Right forelimb (tissue), 1 donor: ENCODE data around the gene CSNK1A1.
"Not testable (repeated sequence)": the region's sequence is repeated elsewhere in the genome, so short reads cannot be mapped to it uniquely, and the experiment has no call there.

Experiments
- DNase-seq: peaks from one replicate; pipeline ENCODE4 v3.0.0-alpha.2; 2018

CSNK1A1 gene

GRCh38 chr5:149572170-149572569, 20.9 kb upstream of the CSNK1A1 start:
- DNase-seq = no peak

GRCh38 chr5:149567226-149567625, 16.0 kb upstream of the CSNK1A1 start:
- no peak for DNase-seq

GRCh38 chr5:149564542-149565140, 13.4 kb upstream of the CSNK1A1 start:
- DNase-seq = peak; percentile 57

DNA sequence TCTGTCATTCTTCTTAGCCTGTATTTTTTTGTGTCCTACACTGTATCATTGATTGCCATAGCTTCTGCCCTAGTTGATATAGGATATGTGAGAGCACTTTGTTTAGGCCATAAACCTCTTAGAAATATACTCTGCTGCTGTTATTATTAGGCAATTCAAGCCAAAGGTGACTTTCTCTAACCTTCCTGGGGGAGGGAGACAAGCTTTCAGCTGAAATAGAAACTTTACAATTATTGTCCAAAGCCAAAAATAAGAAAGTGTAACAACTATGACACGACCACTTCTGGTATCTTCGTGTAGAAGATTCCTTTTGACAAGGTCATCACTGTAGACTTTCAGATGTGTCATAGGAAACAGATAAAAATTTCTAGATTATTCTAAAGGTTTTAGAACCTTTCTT, 12.2 kb upstream of the CSNK1A1 start:
- no peak for DNase-seq

DNA sequence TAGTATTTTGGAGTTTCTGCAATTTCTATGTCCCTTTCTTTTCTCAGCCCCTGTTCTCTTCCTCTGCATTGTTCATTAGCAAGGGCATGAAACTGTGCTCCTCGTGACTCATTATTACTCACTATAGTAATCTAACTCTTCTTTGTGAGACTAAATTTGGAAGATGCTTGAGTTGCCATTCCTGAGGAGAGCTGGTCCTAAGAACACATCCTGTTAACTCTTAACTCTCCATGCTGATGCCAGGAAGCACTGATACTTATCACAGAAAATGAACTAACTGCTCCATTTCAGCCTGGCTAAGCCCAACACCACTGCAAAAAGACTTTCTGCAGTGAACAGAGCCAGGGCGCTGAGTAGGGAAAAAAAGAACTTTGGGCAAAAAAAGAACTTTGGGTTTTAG, 10.6 kb upstream of the CSNK1A1 start:
- DNase-seq = no peak

GRCh38 chr5:149559706-149560105, 8.5 kb upstream of the CSNK1A1 start:
- no peak for DNase-seq

DNA sequence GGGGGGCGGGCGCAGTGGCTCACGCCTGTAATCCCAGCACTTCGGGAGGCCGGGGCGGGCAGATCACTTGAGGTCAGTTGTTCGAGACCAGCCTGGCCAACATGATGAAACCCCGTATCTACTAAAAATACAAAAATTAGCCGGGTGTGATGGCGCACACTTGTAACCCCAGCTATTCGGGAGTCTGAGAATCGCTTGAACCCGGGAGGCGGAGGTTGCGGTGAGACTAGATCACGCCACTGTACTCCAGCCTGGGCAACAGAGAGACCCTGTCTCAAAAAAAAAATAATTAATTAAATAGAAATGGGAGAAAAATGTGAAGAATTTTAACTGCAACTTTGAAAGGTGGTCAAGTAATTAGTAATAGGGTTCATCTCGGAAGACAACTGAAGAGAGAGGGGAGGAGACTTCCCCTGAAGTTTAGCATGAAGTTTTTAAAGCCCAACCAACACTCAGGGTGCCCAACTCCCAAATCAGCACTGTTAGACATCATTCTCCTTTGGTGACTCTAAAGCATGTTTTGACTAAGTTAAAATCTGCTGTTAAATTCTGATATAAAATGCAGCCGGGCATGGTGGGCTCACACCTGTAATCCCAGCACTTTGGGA, 1.4 kb upstream of the CSNK1A1 start:
- no peak for DNase-seq

DNA sequence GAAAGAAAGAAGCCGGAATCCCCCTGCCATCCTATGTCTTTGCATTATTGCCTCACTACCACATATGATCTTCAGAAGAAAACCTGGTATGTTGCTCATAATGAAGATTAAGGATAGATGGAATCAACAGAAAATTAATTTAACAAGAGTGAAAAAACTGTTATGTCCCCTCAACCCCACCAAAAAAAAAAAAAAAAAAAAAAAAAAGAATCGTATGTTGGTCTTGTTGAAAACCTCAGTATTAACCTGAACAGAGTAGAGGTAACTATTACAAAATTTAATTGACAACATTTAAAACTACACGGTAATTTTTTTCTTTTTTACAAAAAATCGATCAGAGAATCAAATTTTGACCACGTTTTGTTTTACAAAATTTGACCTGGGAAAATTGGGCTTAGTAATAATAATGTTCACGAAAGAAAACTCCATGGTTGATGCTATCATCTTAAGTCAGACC, 827 bp upstream of the CSNK1A1 start:
- no peak for DNase-seq

DNA sequence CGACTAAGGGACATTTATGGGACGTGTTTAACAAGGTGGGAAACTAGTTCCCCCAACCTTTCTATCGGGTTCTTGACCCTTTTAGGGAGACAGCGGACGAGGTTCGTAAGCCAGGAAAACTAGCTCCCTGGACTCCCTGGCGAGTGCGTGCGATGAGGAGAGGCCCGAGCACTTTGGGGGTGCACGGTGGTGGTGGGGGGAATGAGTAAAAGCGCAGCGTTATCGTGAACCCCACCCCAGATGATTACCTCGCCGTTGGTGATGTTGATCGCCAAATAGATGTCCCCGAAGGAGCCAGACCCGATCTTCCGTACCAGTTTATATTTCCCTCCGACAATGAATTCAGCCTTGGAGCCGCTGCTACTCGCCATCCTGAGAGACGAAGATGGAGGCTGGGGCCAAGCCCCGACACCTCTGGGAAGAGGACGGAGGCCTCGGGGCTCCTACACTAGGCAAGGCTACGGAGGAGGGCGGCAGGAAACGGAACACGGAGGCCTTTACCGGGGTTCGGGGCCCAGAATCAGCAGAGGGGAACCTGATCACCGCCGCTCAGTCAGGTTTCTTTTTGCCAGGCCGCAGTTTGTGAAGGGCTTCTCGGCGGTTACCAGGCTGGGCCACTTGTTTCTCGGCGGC, 529 bp downstream of the CSNK1A1 start:
- DNase-seq = no peak

GRCh38 chr5:149550268-149550583, 1.0 kb downstream of the CSNK1A1 start:
- DNase-seq = no peak

DNA sequence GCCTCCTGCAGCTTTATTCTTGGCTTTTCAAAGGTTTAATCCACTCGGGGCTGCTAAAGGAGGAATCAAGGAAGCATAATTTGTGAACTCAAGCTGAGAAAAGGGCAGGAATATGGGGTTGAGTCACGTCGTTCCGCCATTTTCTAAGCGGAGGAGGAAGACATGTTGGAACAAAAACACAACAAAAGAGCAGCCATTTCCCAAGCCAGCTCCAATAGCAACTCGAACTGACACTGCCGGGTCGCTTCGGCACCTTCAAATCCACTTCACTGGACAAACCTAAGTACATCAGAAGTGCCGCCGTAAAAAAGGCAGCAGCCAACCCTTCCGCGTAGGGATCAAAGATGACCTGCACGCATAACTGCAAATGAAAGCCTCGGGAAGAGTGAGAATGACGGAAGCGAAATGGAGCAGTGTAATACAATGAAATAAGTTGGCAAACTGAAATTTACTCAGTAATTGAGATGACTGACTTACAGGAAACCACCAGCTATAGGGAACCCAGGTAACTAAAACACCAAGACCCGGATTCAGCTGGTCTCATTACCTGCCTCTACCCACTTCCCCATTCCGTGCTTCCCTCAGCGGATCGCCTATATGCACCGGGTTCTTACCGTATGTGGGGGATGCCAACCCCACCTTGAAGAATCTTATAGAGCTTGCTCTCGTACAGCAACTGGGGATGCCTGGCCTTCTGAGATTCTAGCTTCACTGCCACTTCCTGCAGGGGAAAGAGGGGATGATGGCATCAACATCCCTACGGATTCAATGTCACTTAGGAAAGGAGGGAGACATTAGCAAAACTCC, 1.6 kb downstream of the CSNK1A1 start:
- DNase-seq = peak; percentile 60

DNA sequence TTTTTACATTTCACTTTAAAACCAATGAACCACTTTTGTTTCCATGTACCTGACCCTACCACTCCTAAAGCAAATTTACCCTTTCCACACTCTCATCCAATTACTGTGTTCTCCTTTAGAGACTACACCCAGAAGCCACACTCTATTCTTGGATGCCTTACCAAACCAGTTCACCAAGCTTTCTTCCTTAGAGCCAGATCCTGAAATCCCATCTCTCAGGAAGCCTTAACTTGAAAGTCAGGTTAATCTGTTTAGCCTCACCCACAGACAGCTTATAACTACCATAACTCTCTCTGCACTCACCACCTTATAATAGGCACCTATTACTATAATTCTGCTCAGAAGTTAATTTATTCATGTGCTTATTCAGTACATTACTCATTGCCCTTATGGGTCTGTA, 4.3 kb downstream of the CSNK1A1 start:
- DNase-seq = no peak

DNA sequence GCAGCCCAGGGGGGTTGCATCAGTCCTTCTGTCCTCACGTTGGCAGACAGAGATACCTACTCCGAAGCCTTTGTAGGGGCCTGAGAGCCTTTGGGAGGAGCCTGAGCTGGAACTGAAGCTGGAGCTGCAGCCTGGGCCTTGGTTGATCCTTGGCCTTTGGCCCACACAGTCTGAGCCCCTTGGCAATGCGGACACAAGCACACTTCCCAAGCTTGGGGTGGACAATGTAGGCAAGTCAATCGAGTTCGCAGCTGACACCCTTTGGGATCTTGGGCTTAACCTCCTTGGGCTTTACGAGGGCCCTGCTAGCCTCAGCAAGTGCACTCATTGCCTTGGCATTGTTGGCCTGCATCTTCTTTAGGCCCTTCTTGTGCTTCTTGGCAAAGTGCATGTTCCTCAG, 5.9 kb downstream of the CSNK1A1 start:
- DNase-seq = no peak

DNA sequence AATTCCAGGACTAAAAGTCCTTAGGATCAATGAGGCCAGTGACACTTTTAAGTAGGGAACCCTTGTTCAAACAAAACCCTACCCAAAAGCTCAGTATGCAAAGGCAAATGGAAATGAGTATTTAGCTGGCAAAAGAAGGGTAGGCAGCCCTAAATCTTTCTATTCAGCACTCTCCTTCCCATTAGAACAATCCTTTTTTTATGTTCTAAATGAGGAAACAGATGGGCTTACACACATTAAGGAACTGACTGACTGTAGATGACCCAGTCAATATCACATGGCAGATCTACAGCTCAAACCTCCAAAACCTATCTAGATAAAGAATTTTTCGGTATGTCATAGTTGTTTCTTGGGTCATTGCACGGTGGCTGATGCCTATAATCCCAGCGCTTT, 7.2 kb downstream of the CSNK1A1 start:
- no peak for DNase-seq

- DNase-seq = no peak
These were observed 7.7 kb downstream of the CSNK1A1 start for GRCh38 chr5:149543361-149544027.

GRCh38 chr5:149541893-149542292, 9.3 kb downstream of the CSNK1A1 start:
- DNase-seq = no peak

DNA sequence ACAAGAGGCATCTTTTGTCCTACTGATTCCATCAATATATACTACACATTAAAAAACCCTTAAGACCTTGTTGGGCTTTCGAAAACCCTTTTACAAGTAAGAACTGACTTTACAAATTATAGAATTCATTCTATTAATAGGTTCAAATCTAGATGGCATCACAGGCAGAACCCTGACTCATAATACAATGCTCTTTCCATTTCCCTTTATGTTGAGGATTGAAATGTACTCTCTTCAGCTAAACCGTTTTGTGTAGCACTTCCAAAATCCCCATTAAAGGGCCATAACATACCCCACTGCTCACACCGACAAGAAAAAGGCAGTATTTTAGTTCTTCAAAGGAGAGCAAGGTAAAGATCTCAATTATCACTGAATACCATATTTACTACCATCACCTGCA, 11.2 kb downstream of the CSNK1A1 start:
- no peak for DNase-seq

- no peak for DNase-seq
These were observed 13.8 kb downstream of the CSNK1A1 start for GRCh38 chr5:149537374-149537975.

GRCh38 chr5:149535787-149536186, 15.5 kb downstream of the CSNK1A1 start:
- not testable (repeated sequence) for DNase-seq

DNA sequence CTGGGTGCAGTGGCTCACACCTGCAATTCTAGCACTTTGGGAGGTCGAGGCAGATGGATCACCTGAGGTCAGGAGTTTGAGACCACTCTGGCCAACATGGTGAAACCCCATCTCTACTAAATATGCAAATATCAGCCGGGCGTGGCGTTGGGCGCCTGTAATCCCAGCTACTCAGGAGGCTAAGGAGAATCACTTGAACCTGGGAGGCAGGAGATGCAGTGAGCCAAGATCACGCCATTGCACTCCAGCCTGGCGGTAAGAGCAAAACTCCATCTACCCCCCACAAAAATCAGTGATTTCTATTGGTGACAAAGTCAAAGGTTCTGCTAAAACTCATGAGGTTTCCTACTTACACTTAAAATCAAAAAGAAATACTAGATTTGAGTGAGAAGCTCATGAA, 18.8 kb downstream of the CSNK1A1 start:
- no peak for DNase-seq

GRCh38 chr5:149529463-149529862, 21.8 kb downstream of the CSNK1A1 start:
- no peak for DNase-seq

DNA sequence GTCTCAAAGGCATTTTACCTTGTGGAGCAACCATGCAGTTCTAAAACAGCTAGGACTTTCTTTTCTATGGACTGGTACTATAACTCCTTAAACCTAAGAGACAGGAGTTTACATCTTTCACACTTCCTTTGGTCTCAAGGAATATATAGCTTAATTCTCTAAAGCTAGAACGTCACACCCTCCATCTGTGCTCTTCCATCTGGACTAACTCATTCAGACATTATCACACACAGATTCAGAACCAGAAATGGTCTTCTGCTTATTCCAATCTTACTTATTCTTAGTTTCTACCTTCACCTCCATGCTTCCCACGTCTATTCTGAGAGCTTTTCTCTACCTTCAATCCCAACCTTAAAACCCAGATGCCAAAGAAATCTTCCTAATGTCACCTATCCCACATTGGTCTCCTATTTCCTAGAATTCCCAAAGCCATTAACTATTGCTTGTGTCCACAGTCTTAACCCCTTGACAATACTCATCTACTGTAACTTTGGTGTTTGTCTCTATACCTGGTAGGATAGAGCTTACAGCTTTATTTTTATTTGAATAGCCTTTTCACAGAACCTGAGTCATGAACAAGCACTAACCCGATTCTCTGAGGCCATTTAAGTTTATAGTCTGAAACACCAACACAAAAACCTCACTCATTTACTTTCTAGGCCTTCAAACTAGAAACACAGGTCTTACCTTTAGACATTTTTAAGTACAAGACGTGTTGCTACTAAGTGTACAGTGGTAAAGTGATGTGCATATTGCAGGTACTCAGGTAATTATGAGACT, 22.8 kb downstream of the CSNK1A1 start:
- DNase-seq = no peak
